ENCODE data around the gene NEK1. TPM values are rescaled to one million over a fixed set of nuclear protein-coding genes. Genes with fewer than 3 reads are reported as not detected.

NEK1 gene
- total and polyA plus RNA-seq, 8 donors = 1.2 to 28.6 (median 5.5) TPM

- H3K36me3 ChIP-seq = peaks cover 0 to 9% (median 6%) of the 10 kb centered on the region in 4 donors
- intact Hi-C loops (cut with DNase I; ENCODE audit: low total_unique reads) = no loop called here
- no peak overlapping the region for H3K4me3 ChIP-seq
- no peak for TF ChIP-seq EP300 (IDR thresholded peaks at IDR 0.05)
- no peak for TF ChIP-seq POLR2AphosphoS5 (IDR thresholded peaks at IDR 0.05)
- no peak for TF ChIP-seq POLR2A (IDR thresholded peaks at IDR 0.05)
- no peak for TF ChIP-seq CTCF (IDR thresholded peaks at IDR 0.05)
- H3K9me3 ChIP-seq = no peaks in the 10 kb centered on the region
- no peak for DNase-seq
- H3K27ac ChIP-seq = no peak overlapping the region
- no peaks in the 10 kb centered on the region for H3K4me1 ChIP-seq
- no peaks in the 10 kb centered on the region for H3K27me3 ChIP-seq
Observed at GRCh38 chr4:169418846-169419245, 193.5 kb downstream of the NEK1 start.

DNA sequence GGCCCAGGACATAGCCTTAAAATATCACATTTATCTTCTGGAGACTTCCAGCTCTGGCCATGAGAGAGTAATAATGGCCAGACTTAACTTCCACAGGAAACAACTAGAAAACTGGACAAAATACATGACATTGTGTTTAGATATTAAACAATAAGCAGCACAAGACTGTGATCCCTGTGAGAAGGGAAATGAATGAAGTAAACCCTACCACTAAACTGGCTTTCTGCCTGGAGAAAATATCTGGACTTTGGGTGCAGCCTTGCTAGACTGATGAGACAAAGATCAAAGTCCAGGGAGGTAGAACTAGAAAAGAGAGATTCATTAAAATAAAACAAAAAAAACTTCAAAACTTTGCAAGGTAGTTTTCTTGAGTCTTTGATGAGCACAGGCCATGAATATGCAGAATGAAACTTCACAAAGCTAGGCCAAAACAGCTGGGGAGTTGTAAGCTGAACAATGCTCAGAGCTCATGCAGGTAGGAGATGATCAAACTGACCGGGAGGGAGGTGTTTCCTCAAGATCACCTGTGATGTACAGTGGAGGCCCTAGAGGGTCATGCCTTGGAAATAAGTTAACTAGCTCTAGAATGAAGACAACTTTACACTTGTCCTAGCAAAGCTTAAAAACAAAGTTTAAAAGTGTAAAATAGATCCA lies 194.6 kb downstream of the NEK1 start:
- Histone ChIP-seq H3K27me3 (no peaks in the 10 kb centered on the region), H3K4me1 (no peaks in the 10 kb centered on the region), H3K27ac (no peak overlapping the region), H3K4me3 (no peak overlapping the region), H3K9me3 (no peaks in the 10 kb centered on the region), H3K36me3 (no peaks in the 10 kb centered on the region)
- TF ChIP-seq POLR2A (IDR thresholded peaks at IDR 0.05) = no peak
- no peak for TF ChIP-seq POLR2AphosphoS5 (IDR thresholded peaks at IDR 0.05)
- no peak for TF ChIP-seq CTCF (IDR thresholded peaks at IDR 0.05)
- TF ChIP-seq EP300 (IDR thresholded peaks at IDR 0.05) = no peak
- intact Hi-C loops (cut with DNase I; ENCODE audit: low total_unique reads) = no loop called here
- WGBS, 5 donors = 82 to 96% (median 85%) methylated on average over 1 of the region's 1 CpG
- DNase-seq = no peak

GRCh38 chr4:169416997-169417396 lies 195.4 kb downstream of the NEK1 start:
- Histone ChIP-seq H3K27me3 (no peaks in the 10 kb centered on the region), H3K36me3 (no peaks in the 10 kb centered on the region), H3K9me3 (no peaks in the 10 kb centered on the region), H3K4me3 (no peak overlapping the region), H3K4me1 (peaks cover 0 to 7% (median 0%) of the 10 kb centered on the region in 4 donors), H3K27ac (no peak overlapping the region)
- intact Hi-C loops (cut with DNase I; ENCODE audit: low total_unique reads) = no loop called here
- TF ChIP-seq CTCF (IDR thresholded peaks at IDR 0.05) (no peak), POLR2AphosphoS5 (IDR thresholded peaks at IDR 0.05) (no peak), POLR2A (IDR thresholded peaks at IDR 0.05) (no peak), EP300 (IDR thresholded peaks at IDR 0.05) (no peak)
- DNase-seq = no peak

GRCh38 chr4:169416461-169416860 lies 195.9 kb downstream of the NEK1 start:
- no peak for DNase-seq

DNA sequence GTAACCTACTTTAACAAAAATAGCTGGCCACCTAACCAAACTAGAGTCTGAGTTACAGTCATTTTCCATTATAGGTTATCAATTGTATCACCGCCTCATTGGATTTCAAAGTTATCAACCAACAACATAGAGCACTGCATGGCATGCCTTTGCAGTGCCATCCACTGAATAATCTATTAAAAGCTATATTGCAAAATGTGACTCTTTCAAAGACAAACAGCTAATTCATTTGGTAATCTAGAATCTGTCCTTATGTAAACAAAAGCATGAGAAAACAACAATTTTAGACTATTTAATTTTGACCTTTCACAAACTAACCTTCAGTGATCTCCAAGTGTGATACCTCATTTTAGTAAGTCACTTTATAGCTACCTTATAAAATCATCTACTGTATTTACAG lies 197.5 kb downstream of the NEK1 start:
- H3K4me3 ChIP-seq = no peak overlapping the region
- no peaks in the 10 kb centered on the region for H3K9me3 ChIP-seq
- no peaks in the 10 kb centered on the region for H3K27me3 ChIP-seq
- WGBS, 5 donors = 88 to 100% (median 95%) methylated on average over 1 of the region's 1 CpG
- DNase-seq = no peak
- no peaks in the 10 kb centered on the region for H3K36me3 ChIP-seq
- intact Hi-C loops (cut with DNase I; ENCODE audit: low total_unique reads) = no loop called here
- no peak for TF ChIP-seq EP300 (IDR thresholded peaks at IDR 0.05)
- no peak overlapping the region for H3K27ac ChIP-seq
- peaks cover 0 to 15% (median 0%) of the 10 kb centered on the region in 4 donors for H3K4me1 ChIP-seq

More at GRCh38 chr4:169416461-169416860, 195.9 kb downstream of the NEK1 start:
- no peak overlapping the region for H3K4me3 ChIP-seq
- no peak overlapping the region for H3K27ac ChIP-seq
- peaks cover 0 to 12% (median 0%) of the 10 kb centered on the region in 4 donors for H3K4me1 ChIP-seq
- 95 to 98% (median 96%) methylated on average over 4 of the region's 4 CpGs for WGBS, 5 donors
- TF ChIP-seq POLR2AphosphoS5 (IDR thresholded peaks at IDR 0.05) (no peak), POLR2A (IDR thresholded peaks at IDR 0.05) (no peak)
- intact Hi-C loops (cut with DNase I; ENCODE audit: low total_unique reads) = no loop called here
- no peaks in the 10 kb centered on the region for H3K36me3 ChIP-seq
- no peaks in the 10 kb centered on the region for H3K9me3 ChIP-seq
- no peaks in the 10 kb centered on the region for H3K27me3 ChIP-seq

All from stomach (tissue), 9 donors.